HTR-8/SVneo (cell line): ENCODE results near the gene WNT3A.

ENCODE experiments used
- DNase-seq: peaks from one replicate; pipeline ENCODE4 v3.0.0; 2011; ENCODE audit warnings: low spot score, mixed read lengths; ENCODE audit not compliant: insufficient read length
- FAIRE-seq: peaks from 2 replicates; lab custom pipeline; 2011; peaks lifted over from hg19 to GRCh38; lab: Jason Lieb, UNC

Gene WNT3A

GRCh38 chr1:227998374-227999055 lies 8.3 kb upstream of the WNT3A start:
- FAIRE-seq: no peak
- DNase-seq: no peak

- FAIRE-seq (peak; percentile 63), DNase-seq (peak; percentile 90)
These were observed 7.5 kb upstream of the WNT3A start for GRCh38 chr1:227999056-227999930.

GRCh38 chr1:228000416-228000815 lies 6.4 kb upstream of the WNT3A start:
- FAIRE-seq (no peak), DNase-seq (no peak)

- DNase-seq (no peak), FAIRE-seq (no peak)
These were observed 5.8 kb upstream of the WNT3A start for GRCh38 chr1:228000836-228001563.

- DNase-seq (no peak), FAIRE-seq (no peak)
These were observed 4.9 kb upstream of the WNT3A start for GRCh38 chr1:228001738-228002535.

GRCh38 chr1:228002792-228003191 lies 4.0 kb upstream of the WNT3A start:
- no peak for DNase-seq

GRCh38 chr1:228003461-228004330 lies 3.1 kb upstream of the WNT3A start:
- FAIRE-seq (no peak), DNase-seq (no peak)

More at GRCh38 chr1:228002792-228003191, 4.0 kb upstream of the WNT3A start:
- FAIRE-seq: no peak

GRCh38 chr1:228004331-228004855 lies 2.4 kb upstream of the WNT3A start:
- peak; percentile 64 for DNase-seq
- peak; percentile 87 for FAIRE-seq

GRCh38 chr1:228004856-228005462 lies 1.8 kb upstream of the WNT3A start:
- DNase-seq (no peak), FAIRE-seq (no peak)

- FAIRE-seq (no peak), DNase-seq (no peak)
These were observed 1.2 kb upstream of the WNT3A start for GRCh38 chr1:228005511-228006033.

- DNase-seq (no peak), FAIRE-seq (no peak)
These were observed 588 bp upstream of the WNT3A start for GRCh38 chr1:228006034-228006785.

GRCh38 chr1:228007049-228007800 lies 427 bp downstream of the WNT3A start:
- no peak for FAIRE-seq
- no peak for DNase-seq

GRCh38 chr1:228007801-228008341 lies 1.1 kb downstream of the WNT3A start:
- no peak for FAIRE-seq
- DNase-seq: no peak

- FAIRE-seq (no peak), DNase-seq (no peak)
These were observed 1.8 kb downstream of the WNT3A start for GRCh38 chr1:228008391-228009115.

GRCh38 chr1:228009116-228009827 lies 2.5 kb downstream of the WNT3A start:
- no peak for DNase-seq
- FAIRE-seq: no peak
